HCT116 (cell line): ENCODE results near the gene ZNF431. TPM values are rescaled to one million over a fixed set of nuclear protein-coding genes. Genes with fewer than 3 reads are reported as not detected.

ENCODE experiments used
- ATAC-seq: fragments of 200-7000 bp; cut with Tn5 transposase; 2 replicates; pipeline ENCODE4 v1.9.1; 2020; ENCODE audit warnings: mild to moderate bottlenecking, moderate library complexity
- BruUV-seq: library from RNA; stranded (reverse); fragments of 400-500 nt; replicated peaks from 2 replicates; lab custom pipeline; 2021; lab: Mats Ljungman, UMichigan
- CTCF ChIA-PET: fragments of 300-600 bp; sonication (Branson Sonifier 250); formaldehyde crosslinking; loops from one replicate; lab custom pipeline; 2021; ENCODE audit warnings: antibody characterized with exemption; lab: Charles Lee
- POLR2A ChIA-PET: fragments of 300-600, 350-600 bp; sonication (Branson Sonifier 250); formaldehyde crosslinking; loops from one replicate; lab custom pipeline; 2021; ENCODE audit warnings: antibody characterized with exemption; lab: Charles Lee
- RAD21 ChIA-PET, 2 experiments: fragments of 300-600 bp; sonication (Branson Sonifier 250); formaldehyde crosslinking; loops; one replicate each; lab custom pipeline; 2023; ENCODE audit warnings: low total read pairs in 2 of 2; ENCODE audit not compliant: uncharacterized antibody in 2 of 2, unreplicated experiment in 2 of 2, low non-redundant PET in 1 of 2; lab: Charles Lee
- DNase-seq: peaks from one replicate; pipeline ENCODE4 v3.0.0-alpha.2; 2010; ENCODE audit warnings: low read depth, low spot score
- H2AFZ ChIP-seq: fragments of 200-600 bp; shearing (Covaris generic), sonication (generic); 2 replicates; pipeline ENCODE4 v1.6.1; 2017; ENCODE audit warnings: low read depth, mixed run types, mixed read lengths, antibody characterized with exemption, low read length; ENCODE audit not compliant: poor library complexity, severe bottlenecking
- H3K27ac ChIP-seq: 2 replicates; pipeline ENCODE4 v1.5.1; 2012; ENCODE audit warnings: low read depth, low read length
- H3K27me3 ChIP-seq: fragments of 200-600 bp; sonication (generic); 2 replicates; pipeline ENCODE4 v1.6.1; 2016; ENCODE audit warnings: mixed run types, low read length, mixed read lengths; ENCODE audit not compliant: insufficient read depth
- H3K36me3 ChIP-seq, 2 experiments: fragments of 200-500 bp in 1 of 2; fragments of 200-600 bp in 1 of 2; sonication (Bioruptor generic) in 1 of 2; sonication (generic) in 1 of 2; 2 replicates each; pipeline versions ENCODE4 v1.5.1 to v1.6.1; 2014 to 2016; ENCODE audit warnings: low read length in 2 of 2, inconsistent platforms in 1 of 2, mixed read lengths in 1 of 2, mixed run types in 1 of 2; ENCODE audit not compliant: insufficient read depth in 2 of 2, control insufficient read depth in 1 of 2
- H3K4me1 ChIP-seq, 2 experiments: fragments of 200-600 bp in 1 of 2; sonication (generic) in 1 of 2; 2 replicates each; pipeline versions ENCODE4 v1.5.1 to v1.6.1; 2012 to 2017; ENCODE audit warnings: low read length in 2 of 2, inconsistent platforms in 1 of 2, mild to moderate bottlenecking in 1 of 2, mixed read lengths in 1 of 2, mixed run types in 1 of 2, moderate library complexity in 1 of 2; ENCODE audit not compliant: insufficient read depth in 2 of 2, control insufficient read depth in 1 of 2
- H3K4me2 ChIP-seq: fragments of 200-600 bp; sonication (generic); 2 replicates; pipeline ENCODE4 v1.6.1; 2017; ENCODE audit warnings: mixed run types, low read length, mixed read lengths
- H3K4me3 ChIP-seq, 2 experiments: fragments of 200-600 bp in 1 of 2; sonication (generic) in 1 of 2; replicated peaks in 1 of 2; 2 replicates each; pipeline ENCODE4 v1.5.1; 2011 to 2016; ENCODE audit warnings: low read length in 2 of 2, control low read depth in 1 of 2, low read depth in 1 of 2, mild to moderate bottlenecking in 1 of 2, mixed read lengths in 1 of 2, mixed run types in 1 of 2
- H3K79me2 ChIP-seq: fragments of 200-600 bp; sonication (generic); 2 replicates; pipeline ENCODE4 v1.6.1; 2017; ENCODE audit warnings: mild to moderate bottlenecking, mixed run types, low read length, moderate library complexity, mixed read lengths; ENCODE audit not compliant: insufficient read depth
- H3K9ac ChIP-seq: fragments of 200-600 bp; sonication (generic); 2 replicates; pipeline ENCODE4 v1.6.1; 2016; ENCODE audit warnings: low read length, mixed read lengths
- H3K9me2 ChIP-seq: fragments of 200-600 bp; sonication (generic), shearing (Covaris generic); 2 replicates; pipeline ENCODE4 v1.6.1; 2017; ENCODE audit warnings: mixed run types, mild to moderate bottlenecking, moderate library complexity; ENCODE audit not compliant: insufficient read depth
- H3K9me3 ChIP-seq, 2 experiments: fragments of 200-500 bp in 1 of 2; fragments of 200-600 bp in 1 of 2; sonication (Bioruptor generic) in 1 of 2; sonication (generic) in 1 of 2; 2 replicates each; pipeline ENCODE4 v1.6.1; 2014 to 2017; ENCODE audit warnings: low read length in 2 of 2, mixed read lengths in 2 of 2, inconsistent platforms in 1 of 2, low read depth in 1 of 2, mild to moderate bottlenecking in 1 of 2, mixed run types in 1 of 2, moderate library complexity in 1 of 2; ENCODE audit not compliant: control insufficient read depth in 1 of 2, insufficient read depth in 1 of 2
- H4K20me1 ChIP-seq: fragments of 200-600 bp; sonication (generic), shearing (Covaris generic); 2 replicates; pipeline ENCODE4 v1.6.1; 2017; ENCODE audit warnings: mixed run types, mild to moderate bottlenecking, moderate library complexity; ENCODE audit not compliant: insufficient read depth
- CBX3 ChIP-seq: IDR thresholded peaks from 2 replicates; pipeline ENCODE4 v1.6.1; 2012; ENCODE audit warnings: low read depth
- CEBPB ChIP-seq: IDR thresholded peaks from 2 replicates; pipeline ENCODE4 v1.6.1; 2012; ENCODE audit warnings: low read depth
- CTCF ChIP-seq, 3 experiments: fragments of 200-600 bp in 1 of 3; sonication (generic) in 1 of 3; IDR thresholded peaks in 2 of 3; conservative IDR thresholded peaks in 1 of 3; 2 replicates each; pipeline ENCODE4 v1.5.1; 2012 to 2017; ENCODE audit warnings: low read depth in 2 of 3, low read length in 2 of 3, antibody characterized with exemption in 1 of 3, borderline replicate concordance in 1 of 3, control low read depth in 1 of 3, mild to moderate bottlenecking in 1 of 3, mixed read lengths in 1 of 3, mixed run types in 1 of 3, moderate library complexity in 1 of 3; ENCODE audit not compliant: insufficient read depth in 1 of 3
- EZH2 ChIP-seq: fragments of 200-600 bp; sonication (generic); IDR thresholded peaks from 2 replicates; pipeline ENCODE4 v1.6.1; 2017; ENCODE audit warnings: antibody characterized with exemption, mixed run types
- EZH2phosphoT487 ChIP-seq: fragments of 200-600 bp; IDR thresholded peaks from 2 replicates; pipeline ENCODE4 v1.6.1; 2018; ENCODE audit warnings: antibody characterized with exemption, borderline replicate concordance
- FOSL1 ChIP-seq: IDR thresholded peaks from 2 replicates; pipeline ENCODE4 v1.6.1; 2012; ENCODE audit warnings: low read depth
- MAX ChIP-seq: IDR thresholded peaks from 2 replicates; pipeline ENCODE4 v1.6.1; 2012
- POLR2A ChIP-seq: IDR thresholded peaks from 2 replicates; pipeline ENCODE4 v1.7.0; 2011; ENCODE audit warnings: borderline replicate concordance; ENCODE audit not compliant: insufficient read depth, insufficient read length; ENCODE audit errors: extremely low read depth
- POLR2AphosphoS5 ChIP-seq: IDR thresholded peaks from 2 replicates; pipeline ENCODE4 v1.6.1; 2011; ENCODE audit warnings: mild to moderate bottlenecking, low read depth, low read length, moderate library complexity
- RAD21 ChIP-seq: IDR thresholded peaks from 2 replicates; pipeline ENCODE4 v1.6.1; 2012; ENCODE audit warnings: low read depth, mild to moderate bottlenecking
- REST ChIP-seq: IDR thresholded peaks from 2 replicates; pipeline ENCODE4 v1.6.1; 2012; ENCODE audit warnings: low read depth
- YY1 ChIP-seq: IDR thresholded peaks from 2 replicates; pipeline ENCODE4 v1.6.1; 2011; ENCODE audit warnings: low read length, low read depth, moderate library complexity, mild to moderate bottlenecking; ENCODE audit not compliant: insufficient replicate concordance; ENCODE audit errors: extremely low read depth
- ZFX ChIP-seq: fragments of 450-650 bp; IDR thresholded peaks from 2 replicates; pipeline ENCODE4 v1.6.1; 2017
- intact Hi-C: fragments of 100-400 bp; cut with micrococcal nuclease; formaldehyde crosslinking; loops from 2 replicates; pipeline ENCODE4 v1.10.0; 2022
- total RNA-seq: library from RNA; stranded (reverse); gene quantifications from one replicate; pipeline ENCODE4 v1.2.1, GENCODE V29; 2021; ENCODE audit not compliant: unreplicated experiment

Gene ZNF431
- total RNA-seq, 1 experiment from 2014 or later: 9.2 TPM

- no peak for ATAC-seq
- POLR2A ChIA-PET: no interaction called here
- BruUV-seq: no TSS peak
- Histone ChIP-seq H3K9me3 (no peaks in the 10 kb centered on the region), H4K20me1 (no peaks in the 10 kb centered on the region), H3K79me2 (no peaks in the 10 kb centered on the region), H3K4me3 (no peak overlapping the region), H3K4me2 (no peak overlapping the region), H3K9me2 (no peaks in the 10 kb centered on the region), H3K36me3 (no peaks in the 10 kb centered on the region), H3K4me1 (no peaks in the 10 kb centered on the region), H3K27ac (no peak overlapping the region), H3K9ac (no peak overlapping the region), H3K27me3 (no peaks in the 10 kb centered on the region), H2AFZ (no peak overlapping the region)
- CTCF ChIA-PET: no interaction called here
- DNase-seq: no peak
- intact Hi-C loops: no loop called here
- RAD21 ChIA-PET: no interaction called here
- TF ChIP-seq YY1 (no peak), CEBPB (no peak), CTCF (IDR thresholded peaks at IDR 0.05 in 2 of 3, conservative IDR thresholded peaks at IDR 0.05 in 1 of 3; ENCODE audit: borderline replicate concordance in 1 of 3, insufficient read depth in 1 of 3, low read depth in 2 of 3, low read length in 2 of 3) (no peak), EZH2 (no peak), ZFX (no peak), CBX3 (no peak), MAX (no peak)
These were observed 8.2 kb upstream of the ZNF431 start for GRCh38 chr19:21133633-21134032.

- Histone ChIP-seq H3K9me3 (no peaks in the 10 kb centered on the region), H2AFZ (no peak overlapping the region), H3K36me3 (no peaks in the 10 kb centered on the region), H3K27me3 (no peaks in the 10 kb centered on the region), H3K9me2 (no peaks in the 10 kb centered on the region), H3K9ac (no peak overlapping the region), H4K20me1 (no peaks in the 10 kb centered on the region), H3K27ac (no peak overlapping the region), H3K4me1 (no peaks in the 10 kb centered on the region), H3K4me2 (no peak overlapping the region), H3K79me2 (no peaks in the 10 kb centered on the region), H3K4me3 (no peak overlapping the region)
- DNase-seq: no peak
- intact Hi-C loops: no loop called here
- CTCF ChIA-PET: no interaction called here
- RAD21 ChIA-PET: no interaction called here
- POLR2A ChIA-PET: no interaction called here
- BruUV-seq: no TSS peak
- ATAC-seq: no peak
- TF ChIP-seq POLR2AphosphoS5: no peak
- no peak for TF ChIP-seq RAD21
- no peak for TF ChIP-seq ZFX
- TF ChIP-seq FOSL1: no peak
- no peak for TF ChIP-seq POLR2A
- no peak for TF ChIP-seq REST
- no peak for TF ChIP-seq EZH2phosphoT487
- no peak for TF ChIP-seq YY1
These were observed 6.9 kb upstream of the ZNF431 start for GRCh38 chr19:21134934-21135366.
